HepG2 (cell line): ENCODE data around the gene VGLL3. TPM values are rescaled to one million over a fixed set of nuclear protein-coding genes. Genes with fewer than 3 reads are reported as not detected.

Experiments used
- ATAC-seq: fragments of 200-7000 bp; cut with Tn5 transposase; 3 replicates; pipeline ENCODE4 v1.9.1; 2020; ENCODE audit warnings: mild to moderate bottlenecking, moderate library complexity
- BruUV-seq: library from RNA; stranded (reverse); fragments of 400-500 nt; replicated peaks from 2 replicates; lab custom pipeline; 2021; lab: Mats Ljungman, UMichigan
- CTCF ChIA-PET: fragments of 300-600 bp; formaldehyde crosslinking; extraction: SDS; loops from one replicate; lab custom pipeline; 2021; ENCODE audit warnings: low total read pairs, inconsistent platforms, low intra/inter-chr PET ratio; lab: Yijun Ruan, JAX
- POLR2A ChIA-PET: fragments of 350-600 bp; sonication (Branson Sonifier 250); formaldehyde crosslinking; loops from one replicate; lab custom pipeline; 2020; ENCODE audit warnings: antibody characterized with exemption, inconsistent platforms; lab: Yijun Ruan, JAX
- DNase-seq: peaks from one replicate; pipeline ENCODE4 v3.0.0-alpha.2; 2015; ENCODE audit warnings: low spot score
- FAIRE-seq: peaks from 3 replicates; lab custom pipeline; 2011; peaks lifted over from hg19 to GRCh38; lab: Jason Lieb, UNC
- H2AFZ ChIP-seq: one replicate; pipeline ENCODE4 v1.6.1; 2011; ENCODE audit warnings: low read length, inconsistent platforms
- H3K27ac ChIP-seq: fragments of 300-600 bp; 3 replicates; pipeline ENCODE4 v1.8.0; 2011; ENCODE audit warnings: mixed run types, mild to moderate bottlenecking, mixed read lengths, low read length, inconsistent platforms; ENCODE audit not compliant: insufficient read depth; ENCODE audit errors: extremely low read length
- H3K27me3 ChIP-seq, 2 experiments: fragments of 200-600 bp in 1 of 2; 2 replicates in 1 of 2; 3 replicates in 1 of 2; pipeline versions ENCODE4 v1.6.0 to v1.8.0; 2011; ENCODE audit warnings: low read length in 2 of 2, mild to moderate bottlenecking in 2 of 2, moderate library complexity in 2 of 2, inconsistent platforms in 1 of 2; ENCODE audit not compliant: insufficient read depth in 2 of 2, control insufficient read depth in 1 of 2
- H3K36me3 ChIP-seq, 2 experiments: fragments of 200-600 bp in 1 of 2; replicated peaks in 1 of 2; 2 replicates in 1 of 2; 3 replicates in 1 of 2; pipeline versions ENCODE4 v1.5.1 to v1.8.0; 2011; ENCODE audit warnings: low read length in 2 of 2, inconsistent platforms in 1 of 2; ENCODE audit not compliant: insufficient read depth in 2 of 2, control insufficient read depth in 1 of 2
- H3K4me1 ChIP-seq: 2 replicates; pipeline ENCODE4 v1.5.1; 2012; ENCODE audit warnings: low read length, inconsistent platforms; ENCODE audit not compliant: insufficient read depth
- H3K4me2 ChIP-seq: 2 replicates; pipeline ENCODE4 v1.6.0; 2011; ENCODE audit warnings: low read depth, low read length, inconsistent platforms
- H3K4me3 ChIP-seq, 3 experiments: fragments of 200-600 bp in 1 of 3; sonication (generic), shearing (Covaris generic) in 1 of 3; replicated peaks in 1 of 3; 2 replicates each; pipeline ENCODE4 v1.5.1; 2011 to 2016; ENCODE audit warnings: low read length in 3 of 3, inconsistent platforms in 2 of 3, low read depth in 2 of 3, mild to moderate bottlenecking in 2 of 3, control low read depth in 1 of 3, mixed read lengths in 1 of 3; ENCODE audit not compliant: insufficient read depth in 1 of 3
- H3K79me2 ChIP-seq: one replicate; pipeline ENCODE4 v1.6.1; 2011; ENCODE audit warnings: low read length, inconsistent platforms; ENCODE audit not compliant: insufficient read depth
- H3K9ac ChIP-seq: 2 replicates; pipeline ENCODE4 v1.6.0; 2011; ENCODE audit warnings: mild to moderate bottlenecking, low read depth, low read length, inconsistent platforms; ENCODE audit not compliant: insufficient read depth
- H3K9me3 ChIP-seq: 2 replicates; pipeline ENCODE4 v1.5.1; 2012; ENCODE audit warnings: mild to moderate bottlenecking, low read length
- H4K20me1 ChIP-seq: 2 replicates; pipeline ENCODE4 v1.6.0; 2011; ENCODE audit warnings: inconsistent platforms, mild to moderate bottlenecking, low read length, moderate library complexity; ENCODE audit not compliant: insufficient read depth
- CEBPG ChIP-seq: IDR thresholded peaks from 2 replicates; pipeline ENCODE4 v1.6.1; 2016
- CSRNP2 ChIP-seq: sonication (generic); formaldehyde crosslinking; conservative IDR thresholded peaks from 2 replicates; pipeline ENCODE4 v1.8.0; 2022; ENCODE audit warnings: low read depth, missing genetic modification reagents
- E2F2 ChIP-seq: sonication (generic); formaldehyde crosslinking; IDR thresholded peaks from 2 replicates; pipeline ENCODE4 v1.4.0; 2020; ENCODE audit warnings: missing genetic modification reagents, borderline replicate concordance
- HIC2 ChIP-seq: sonication (generic); formaldehyde crosslinking; IDR thresholded peaks from 2 replicates; pipeline ENCODE4 v1.9.0; 2022; ENCODE audit warnings: low read depth, missing genetic modification reagents
- HMGA1 ChIP-seq: sonication (generic); formaldehyde crosslinking; conservative IDR thresholded peaks from 2 replicates; pipeline ENCODE4 v1.4.0; 2020; ENCODE audit warnings: missing genetic modification reagents
- KLF15 ChIP-seq: sonication (generic); formaldehyde crosslinking; IDR thresholded peaks from 2 replicates; pipeline ENCODE4 v1.8.1; 2023; ENCODE audit warnings: borderline replicate concordance, mild to moderate bottlenecking, inconsistent platforms, missing genetic modification reagents, mixed read lengths
- PAF1 ChIP-seq: IDR thresholded peaks from 2 replicates; pipeline ENCODE4 v1.6.1; 2016; ENCODE audit warnings: missing genetic modification reagents, missing compliant biosample characterization
- RCOR2 ChIP-seq: IDR thresholded peaks from 2 replicates; pipeline ENCODE4 v1.6.1; 2016; ENCODE audit warnings: missing biosample characterization, missing genetic modification reagents
- SRSF4 ChIP-seq: fragments of 200-400 bp; formaldehyde crosslinking; IDR thresholded peaks from one replicate; pipeline ENCODE4 v1.6.1; 2018; ENCODE audit warnings: mild to moderate bottlenecking, low read depth, low read length, moderate library complexity; ENCODE audit not compliant: poor library complexity, severe bottlenecking
- ZFYVE20 ChIP-seq: sonication (generic); formaldehyde crosslinking; IDR thresholded peaks from 2 replicates; pipeline ENCODE4 v1.8.0; 2023; ENCODE audit warnings: low read depth, mild to moderate bottlenecking, moderate library complexity, missing genetic modification reagents, borderline replicate concordance
- ZNF549 ChIP-seq: sonication (generic); formaldehyde crosslinking; IDR thresholded peaks from 2 replicates; pipeline ENCODE4 v1.5.0; 2020; ENCODE audit warnings: missing genetic modification reagents
- ZNF777 ChIP-seq: sonication (generic); formaldehyde crosslinking; IDR thresholded peaks from 2 replicates; pipeline ENCODE4 v1.4.0; 2020; ENCODE audit warnings: missing genetic modification reagents
- ZNF800 ChIP-seq: sonication (generic); formaldehyde crosslinking; IDR thresholded peaks from 2 replicates; pipeline ENCODE4 v1.4.0; 2020; ENCODE audit warnings: missing genetic modification reagents
- WGBS: methylation state at CpG from one replicate; pipeline ENCODE4 v1.1.6; 2017; ENCODE audit warnings: low lambda C conversion rate; 5-methylcytosine and 5-hydroxymethylcytosine counted together
- in situ Hi-C: cut with HindIII; loops from 2 replicates; pipeline ENCODE4 v1.10.0; 2017; ENCODE audit warnings: low pct_unique_long_range_greater_than_20kb; ENCODE audit not compliant: extremely low pct_ligation_motif_present
- intact Hi-C: fragments of 100-400 bp; cut with micrococcal nuclease; formaldehyde crosslinking; loops from one replicate; pipeline ENCODE4 v1.10.0; 2022; ENCODE audit not compliant: unreplicated experiment
- polyA plus RNA-seq, 8 experiments: library from polyadenylated mRNA; depleted of rRNA in 3 of 8; stranded (reverse) in 7 of 8; unstranded in 1 of 8; fragments of >200 nt; fragmentation: Illumina TruSeq in 4 of 8; extraction: Trizol in 4 of 8; gene quantifications; 2 replicates each; pipeline versions ENCODE4 v1.2.1 to v1.2.3, GENCODE V29; 2011 to 2016; ENCODE audit warnings: low read depth in 4 of 8, missing spikeins in 1 of 8, mixed read lengths in 1 of 8; ENCODE audit not compliant: insufficient read depth in 1 of 8
- total RNA-seq, 5 experiments: library from RNA; depleted of rRNA; stranded (reverse); fragments of >200 nt; fragmentation: Illumina TruSeq; extraction: Trizol; gene quantifications; 2 replicates each; pipeline ENCODE4 v1.2.3, GENCODE V29; 2016; ENCODE audit warnings: low read depth in 1 of 5

The VGLL3 gene
- total and polyA plus RNA-seq, 2 of the 13 experiments (the other 11 are each of a cell fraction or from before 2014, with no cell fraction given): 0.03 to 0.07 TPM

GRCh38 chr3:86929046-86929445 is 61.9 kb downstream of the VGLL3 start:
- DNase-seq (no peak), FAIRE-seq (no peak), ATAC-seq (no peak)
- Histone ChIP-seq H3K9me3 (no peaks in the 10 kb centered on the region), H3K79me2 (no peaks in the 10 kb centered on the region), H2AFZ (no peak overlapping the region), H3K4me1 (no peaks in the 10 kb centered on the region), H4K20me1 (no peaks in the 10 kb centered on the region), H3K27me3 (no peaks in the 10 kb centered on the region; a peak in 1 of 5 replicates), H3K4me2 (no peak overlapping the region), H3K36me3 (no peaks in the 10 kb centered on the region), H3K9ac (no peak overlapping the region), H3K27ac (no peak overlapping the region), H3K4me3 (no peak overlapping the region)
- BruUV-seq: no TSS peak
- intact Hi-C loops: no loop called here
- in situ Hi-C loops: no loop called here
- TF ChIP-seq CEBPG (no peak), PAF1 (no peak), E2F2 (CRISPR knock-in tag) (no peak), ZNF800 (CRISPR knock-in tag) (no peak), ZNF777 (no peak), HMGA1 (CRISPR knock-in tag) (no peak), KLF15 (CRISPR knock-in tag) (no peak), HIC2 (CRISPR knock-in tag) (no peak), ZNF549 (no peak), SRSF4 (no peak), RCOR2 (CRISPR knock-in tag) (no peak), ZFYVE20 (CRISPR knock-in tag) (no peak), CSRNP2 (CRISPR knock-in tag) (no peak)
- CTCF ChIA-PET: no interaction called here
- WGBS: 0% methylated on average over 7 of the region's 7 CpGs
- POLR2A ChIA-PET: no interaction called here
